Tibial artery (tissue), 4 donors: Measurements from ENCODE around the gene ZSCAN5A.

Source experiments
- DNase-seq, 2 donors: peaks; one replicate each; pipeline ENCODE4 v3.0.0-alpha.2; 2019
- H3K27ac ChIP-seq, 2 donors: fragments of 200-600 bp; sonication (generic) in 1 of 2; 1 replicate in 1 of 2; 2 replicates in 1 of 2; pipeline ENCODE4 v1.5.1; 2018 to 2019; ENCODE audit warnings: mild to moderate bottlenecking in 1 of 2
- H3K27me3 ChIP-seq, 2 donors: fragments of 200-600 bp; sonication (generic) in 1 of 2; one replicate each; pipeline versions ENCODE4 v1.5.1 to v1.6.0; 2016 to 2019
- H3K36me3 ChIP-seq, 3 donors: fragments of 200-600 bp; sonication (generic) in 2 of 3; one replicate each; pipeline ENCODE4 v1.5.1; 2016 to 2019; ENCODE audit warnings: mild to moderate bottlenecking in 2 of 3
- H3K4me1 ChIP-seq, 4 donors: fragments of 200-600 bp; sonication (generic) in 2 of 4; 1 replicate in 3 of 4; 2 replicates in 1 of 4; pipeline ENCODE4 v1.5.1; 2016 to 2019
- H3K4me3 ChIP-seq, 2 donors: fragments of 200-600 bp; sonication (generic) in 1 of 2; 1 replicate in 1 of 2; 2 replicates in 1 of 2; pipeline ENCODE4 v1.5.1; 2018 to 2019; ENCODE audit warnings: mild to moderate bottlenecking in 2 of 2
- H3K9me3 ChIP-seq, 3 donors: fragments of 200-600 bp; sonication (generic) in 1 of 3; one replicate each; pipeline ENCODE4 v1.5.1; 2016 to 2019
- CTCF ChIP-seq, 2 experiments: fragments of 200-600 bp in 1 of 2; fragments of 450-650 bp in 1 of 2; IDR thresholded peaks; one replicate each; pipeline ENCODE4 v1.5.1; 2017 to 2019; ENCODE audit warnings: antibody characterized with exemption in 2 of 2, mild to moderate bottlenecking in 1 of 2, moderate library complexity in 1 of 2
- intact Hi-C: fragments of 100-400 bp; cut with DNase I; formaldehyde crosslinking; loops from one replicate; pipeline ENCODE4 v1.15.0; 2023; ENCODE audit warnings: low total_unique reads

ZSCAN5A gene

GRCh38 chr19:56297010-56297409 is 17.6 kb downstream of the ZSCAN5A start:
- DNase-seq, result no peak
- no peaks in the 10 kb centered on the region for H3K4me1 ChIP-seq

GRCh38 chr19:56295531-56296455 is 18.8 kb downstream of the ZSCAN5A start:
- Histone ChIP-seq H3K36me3 (peaks cover 7 to 20% (median 12%) of the 10 kb centered on the region in 3 donors), H3K9me3 (no peaks in the 10 kb centered on the region), H3K4me1 (no peaks in the 10 kb centered on the region), H3K27me3 (no peaks in the 10 kb centered on the region), H3K27ac (no peak overlapping the region), H3K4me3 (no peak overlapping the region)
- intact Hi-C loops, result no loop called here
- no peak for DNase-seq
- no peak for TF ChIP-seq CTCF (IDR thresholded peaks at IDR 0.05)

More at GRCh38 chr19:56297010-56297409, 17.6 kb downstream of the ZSCAN5A start:
- H3K4me3 ChIP-seq, result no peak overlapping the region
- no peak for TF ChIP-seq CTCF (IDR thresholded peaks at IDR 0.05)
- intact Hi-C loops, result no loop called here
- no peaks in the 10 kb centered on the region for H3K9me3 ChIP-seq
- peaks cover 7 to 19% (median 12%) of the 10 kb centered on the region in 3 donors for H3K36me3 ChIP-seq
- H3K27ac ChIP-seq, result no peak overlapping the region
- H3K27me3 ChIP-seq, result no peaks in the 10 kb centered on the region

- Histone ChIP-seq H3K27me3 (no peaks in the 10 kb centered on the region), H3K4me3 (no peak overlapping the region), H3K9me3 (no peaks in the 10 kb centered on the region), H3K4me1 (no peaks in the 10 kb centered on the region), H3K36me3 (peaks cover 9 to 20% (median 12%) of the 10 kb centered on the region in 3 donors), H3K27ac (no peak overlapping the region)
- no peak for DNase-seq
- intact Hi-C loops, result no loop called here
- no peak for TF ChIP-seq CTCF (IDR thresholded peaks at IDR 0.05)
These were observed 20.1 kb downstream of the ZSCAN5A start for GRCh38 chr19:56294549-56294948.

- no peaks in the 10 kb centered on the region for H3K27me3 ChIP-seq
- H3K4me1 ChIP-seq, result no peaks in the 10 kb centered on the region
- peaks cover 12 to 20% (median 14%) of the 10 kb centered on the region in 3 donors for H3K36me3 ChIP-seq
- no peak for TF ChIP-seq CTCF (IDR thresholded peaks at IDR 0.05)
- intact Hi-C loops, result no loop called here
- H3K9me3 ChIP-seq, result no peaks in the 10 kb centered on the region
- H3K4me3 ChIP-seq, result no peak overlapping the region
- H3K27ac ChIP-seq, result no peak overlapping the region
- DNase-seq, result no peak
These were observed 22.8 kb downstream of the ZSCAN5A start for GRCh38 chr19:56291867-56292266.

- intact Hi-C loops, result no loop called here
- no peak overlapping the region for H3K4me3 ChIP-seq
These were observed 24.5 kb downstream of the ZSCAN5A start for GRCh38 chr19:56290104-56290503.

More at GRCh38 chr19:56290104-56290503, 24.5 kb downstream of the ZSCAN5A start:
- Histone ChIP-seq H3K27me3 (no peaks in the 10 kb centered on the region), H3K36me3 (peaks cover 0 to 14% (median 6%) of the 10 kb centered on the region in 3 donors), H3K9me3 (no peaks in the 10 kb centered on the region), H3K27ac (no peak overlapping the region), H3K4me1 (no peaks in the 10 kb centered on the region)
- DNase-seq, result no peak
- no peak for TF ChIP-seq CTCF (IDR thresholded peaks at IDR 0.05)
